Inferior parietal cortex (tissue), 1 donor: Measurements from ENCODE around the gene ADGRB3.
A peak's percentile ranks its signal among the peaks of the same experiment; 100 is the strongest.

Experiments
- DNase-seq: peaks from one replicate; pipeline ENCODE4 v3.0.0-alpha.2; 2016; ENCODE audit errors: extremely low spot score

The ADGRB3 gene

DNA sequence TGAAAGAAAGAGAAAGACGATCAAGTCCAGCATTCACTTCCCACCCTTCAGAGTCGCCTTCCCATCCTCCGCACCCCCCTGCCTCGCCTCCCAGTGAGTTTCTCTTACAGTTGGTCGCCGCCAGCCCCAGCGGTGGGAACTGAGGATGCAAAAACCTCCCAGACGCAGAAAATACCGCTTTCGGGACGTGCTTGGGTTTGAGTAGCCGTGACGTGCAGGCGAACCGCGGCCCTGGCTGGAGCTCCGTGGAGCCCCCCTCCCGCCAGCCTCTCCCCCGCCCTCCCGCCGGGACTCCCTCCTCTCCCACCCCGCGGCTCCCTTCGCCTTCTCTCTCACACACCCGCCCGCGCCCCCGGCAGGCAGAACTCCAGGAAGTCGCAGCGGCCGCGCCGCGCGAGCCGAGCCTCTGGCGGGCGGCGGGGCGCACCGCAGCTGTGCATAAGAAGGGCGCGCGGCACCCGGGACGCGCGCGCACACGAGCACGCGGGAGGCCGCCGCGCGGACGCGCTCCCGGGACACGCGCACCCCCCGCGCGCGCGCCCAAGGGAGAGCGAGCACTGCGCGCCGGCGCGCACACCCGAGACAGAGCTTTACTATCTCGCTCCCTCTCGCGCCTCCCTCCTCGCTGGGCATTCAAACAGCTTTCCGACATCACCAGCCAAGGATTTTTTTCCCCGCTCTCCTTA, at the start of gene ADGRB3:
ADGRB3 (plus strand) TSS at position 557 of the 686 bp plus-strand sequence. CDS start 3,394 bp downstream, outside the sequence.
- peak; percentile 88 for DNase-seq

DNA sequence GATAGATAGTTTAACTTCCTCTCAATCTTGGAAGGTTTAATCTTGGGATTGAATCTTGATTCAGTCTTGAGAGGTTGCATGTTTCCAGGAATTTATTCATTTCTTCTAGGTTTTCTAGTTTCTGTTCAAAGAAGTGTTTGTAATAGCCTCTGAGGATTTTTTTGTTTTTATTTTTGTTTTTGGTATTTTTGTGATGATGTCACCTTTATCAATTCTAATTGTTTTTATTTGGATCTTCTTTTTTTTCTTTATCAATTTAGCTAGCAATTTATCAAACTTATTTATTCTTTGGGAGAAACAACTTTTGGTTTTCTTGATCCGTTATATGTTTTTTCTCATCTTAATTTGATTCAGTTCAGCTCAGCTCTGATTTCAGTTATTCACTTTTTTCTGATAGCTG, 41.5 kb upstream of the ADGRB3 start:
- no peak for DNase-seq

DNA sequence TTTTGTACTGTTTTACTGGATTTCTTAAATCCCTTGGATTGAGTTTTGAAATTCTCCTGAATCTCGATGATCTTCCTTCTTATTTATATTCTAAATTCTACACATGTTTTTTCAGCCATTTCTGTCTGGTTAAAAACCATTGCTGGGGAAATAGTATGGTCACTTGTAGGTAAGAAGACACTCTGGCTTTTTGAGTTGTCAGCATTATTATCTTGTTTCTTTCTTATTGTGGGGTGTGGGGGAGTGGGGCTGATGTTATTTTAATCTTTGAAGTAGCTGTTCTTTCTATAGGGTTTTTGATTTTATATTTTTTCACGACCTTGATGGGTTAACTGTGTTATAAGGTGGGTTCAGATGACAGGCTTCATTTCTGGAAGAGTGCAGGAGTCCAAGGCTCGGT, 37.4 kb upstream of the ADGRB3 start:
- no peak for DNase-seq

DNA sequence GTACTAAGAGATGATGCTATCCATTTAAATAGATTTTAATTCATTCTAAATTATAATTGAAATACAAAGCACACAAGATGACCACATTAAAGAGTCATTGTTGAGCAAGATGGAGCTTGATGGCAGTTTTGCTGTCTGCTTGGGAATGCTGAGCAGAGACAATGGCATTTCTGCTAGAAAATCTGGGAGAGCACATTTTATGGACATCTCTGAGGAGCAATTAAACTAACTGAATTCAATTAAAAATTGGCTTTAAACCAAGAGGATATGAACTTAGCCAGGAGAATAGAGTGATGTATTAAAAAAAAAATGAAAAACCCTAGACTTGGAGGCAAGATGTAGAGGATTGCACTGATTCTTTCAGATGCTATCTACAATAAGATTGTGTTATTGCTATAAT, 19.1 kb upstream of the ADGRB3 start:
- DNase-seq = no peak

DNA sequence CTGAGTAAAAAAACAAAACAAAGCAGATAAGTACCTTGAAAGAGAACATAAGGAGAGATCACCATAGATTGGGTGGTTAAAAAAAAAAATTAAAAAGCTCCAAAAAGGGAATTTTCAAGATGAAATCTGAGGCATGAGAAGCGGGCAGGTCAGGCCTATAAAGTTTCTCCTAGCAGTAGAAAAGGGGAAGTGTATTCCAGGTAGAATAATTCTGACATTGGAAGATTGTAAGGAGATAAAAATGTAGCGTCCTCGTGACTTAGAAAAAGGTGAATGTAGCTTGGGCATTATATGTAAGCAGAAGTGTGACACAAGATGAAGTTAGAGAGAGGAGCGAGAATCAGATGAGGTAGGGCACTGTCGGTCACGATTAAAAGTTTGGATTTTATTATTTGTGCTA, 9.1 kb upstream of the ADGRB3 start:
- DNase-seq = no peak

DNA sequence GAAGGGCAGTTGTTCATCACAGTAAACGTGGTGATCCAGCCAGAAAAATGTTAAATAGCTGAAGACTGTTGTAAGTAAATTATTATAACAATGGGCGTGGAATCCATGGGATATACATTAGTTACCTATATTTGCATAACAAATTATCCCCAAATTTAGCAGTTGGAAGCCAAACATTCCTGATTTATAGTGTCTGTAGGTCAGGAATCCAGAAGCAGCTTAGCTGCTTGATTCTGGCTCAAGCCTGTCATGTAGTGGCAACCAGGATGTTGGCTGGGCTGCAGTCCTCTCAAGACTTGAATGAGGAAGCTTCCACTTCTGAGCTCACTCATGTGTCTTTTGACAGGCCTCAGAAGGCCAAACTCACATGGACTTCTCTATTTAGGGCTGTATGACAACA, 6.9 kb upstream of the ADGRB3 start:
- DNase-seq = no peak

DNA sequence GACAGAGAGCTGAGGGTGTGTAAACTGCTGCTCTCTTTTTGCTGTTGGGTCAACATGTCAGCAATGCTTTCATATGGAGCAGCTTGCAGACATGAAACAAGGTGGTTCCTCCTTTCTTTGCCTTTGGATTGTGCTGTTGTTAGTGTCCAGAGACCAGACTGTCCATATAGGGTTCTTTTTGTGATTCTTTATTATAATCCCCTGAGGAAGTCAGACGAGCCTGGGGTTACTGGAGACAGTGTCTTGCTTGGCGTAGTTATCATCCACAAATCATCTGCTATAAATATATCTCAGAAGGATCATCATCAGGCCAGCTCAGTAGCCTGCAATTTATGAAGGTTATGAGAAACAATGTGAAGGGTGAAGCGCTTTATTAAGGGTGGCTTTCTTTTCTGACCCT, 2.3 kb upstream of the ADGRB3 start:
- peak; percentile 43 for DNase-seq

DNA sequence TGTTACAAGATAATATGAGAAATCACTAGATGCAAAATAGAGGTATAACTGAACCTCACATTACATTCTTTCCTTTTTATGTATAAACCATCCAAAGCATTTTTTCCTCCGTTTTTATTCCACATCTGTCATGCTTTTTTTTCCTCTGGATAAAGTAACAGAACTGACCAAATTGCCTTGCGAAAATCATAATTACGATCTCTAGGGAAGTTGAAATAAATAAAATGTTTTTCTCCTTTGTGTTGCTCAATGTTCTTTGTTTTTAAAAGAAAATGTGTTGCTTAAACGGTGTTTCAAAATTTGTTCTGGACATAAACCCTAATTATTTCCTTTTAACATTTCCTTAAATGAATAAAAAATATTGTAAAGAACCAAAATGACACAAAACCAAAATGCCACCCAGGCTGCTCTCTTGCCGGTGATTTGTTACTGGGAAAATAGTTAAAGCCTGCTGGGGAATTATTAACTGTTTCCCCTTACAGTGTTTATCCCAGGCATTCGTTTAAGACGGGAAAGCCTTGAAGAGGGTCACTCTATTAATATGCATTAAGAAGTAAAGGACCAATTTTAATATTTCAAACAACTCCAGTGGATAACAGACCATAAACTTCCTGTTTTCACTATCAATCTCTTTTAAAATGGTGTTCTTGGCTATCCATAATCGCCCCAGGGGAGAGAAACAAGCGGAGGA, 1.7 kb upstream of the ADGRB3 start:
- peak; percentile 48 for DNase-seq

DNA sequence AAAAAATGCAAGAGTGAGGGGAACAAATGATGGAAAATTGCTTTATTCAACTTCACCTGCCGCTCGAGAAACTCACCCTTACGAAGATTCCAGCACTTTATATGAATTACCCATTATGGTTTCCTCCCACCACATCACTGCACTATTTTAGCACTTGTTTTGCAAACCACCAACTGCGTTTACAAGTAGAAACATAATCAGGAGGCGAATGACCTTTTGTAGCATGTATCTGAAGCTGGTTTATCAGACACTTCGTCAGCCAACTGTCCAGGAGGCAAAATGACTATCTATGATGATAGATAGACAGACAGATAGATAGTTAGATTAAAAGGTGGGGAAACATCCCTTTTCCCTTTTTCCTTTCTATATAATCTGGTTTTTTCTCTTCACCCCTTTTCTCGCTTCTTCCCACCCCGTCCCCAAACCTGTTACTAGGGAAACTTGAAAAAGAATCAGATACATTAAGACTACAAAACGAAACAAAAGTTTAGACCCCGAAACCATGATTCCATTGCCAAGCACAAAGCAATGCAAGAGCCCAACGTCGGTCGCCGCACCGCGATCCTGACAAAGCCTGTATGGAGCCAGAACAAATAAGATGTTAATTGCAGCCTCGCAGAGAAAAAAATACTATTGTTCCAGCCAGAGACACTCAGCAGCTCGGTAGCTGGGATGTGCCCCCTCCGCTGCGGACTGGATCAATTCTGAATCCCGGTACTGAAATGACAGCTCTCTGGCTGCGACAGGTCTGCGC, 933 bp upstream of the ADGRB3 start:
- peak; percentile 70 for DNase-seq

DNA sequence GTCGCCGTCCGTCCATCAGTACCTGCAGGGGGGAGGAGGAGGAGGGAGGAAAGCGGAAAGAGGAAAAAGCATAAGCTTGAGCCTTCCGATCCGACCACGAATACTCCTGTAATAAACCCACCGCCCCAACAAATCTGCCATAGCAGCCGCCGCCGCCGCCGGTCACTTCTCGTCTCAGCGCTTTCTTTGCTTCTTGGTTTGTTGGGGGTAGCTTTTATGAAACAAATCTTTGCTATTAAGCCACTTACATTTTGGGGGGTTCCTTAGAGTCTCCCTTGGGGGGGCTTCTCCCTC, 277 bp downstream of the ADGRB3 start:
- DNase-seq = no peak

DNA sequence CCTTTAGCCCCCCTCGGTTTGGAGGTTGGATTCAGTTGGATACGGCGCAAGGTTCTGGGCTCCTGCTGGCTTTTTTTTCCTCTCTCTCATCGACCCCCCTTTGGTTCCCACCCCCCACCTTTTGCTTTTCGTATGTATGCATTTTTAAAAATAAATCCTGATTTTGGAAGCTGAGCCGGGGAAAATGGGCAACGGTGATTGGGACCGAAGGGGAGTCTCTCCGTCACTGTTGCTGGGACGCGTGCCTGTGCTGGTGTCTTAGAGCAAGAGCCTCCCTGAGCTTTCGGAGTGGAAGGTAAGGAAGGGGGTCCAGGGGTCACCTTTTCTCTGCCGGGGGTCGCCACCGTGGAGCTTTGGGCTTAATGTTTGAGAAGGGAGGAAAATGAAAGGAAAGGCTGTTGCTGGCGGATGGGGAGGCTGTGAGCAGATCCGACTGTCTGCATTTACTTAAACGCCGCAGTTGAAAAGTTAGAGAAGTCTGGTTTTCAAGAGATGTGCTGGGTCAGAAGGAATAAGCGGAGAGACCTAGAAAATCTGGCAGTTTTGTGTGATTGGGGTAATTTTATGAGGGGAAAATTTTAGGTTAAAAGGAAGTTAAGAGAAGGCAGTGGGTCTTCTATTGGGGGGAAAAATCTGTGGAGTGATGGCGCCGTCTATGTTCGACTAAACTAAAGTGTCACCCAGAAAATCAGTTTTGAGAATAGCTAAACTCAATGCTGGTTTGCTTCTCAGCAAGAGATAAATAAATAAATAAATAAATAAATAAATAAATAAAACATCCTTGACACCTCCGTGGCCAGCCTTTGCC, 828 bp downstream of the ADGRB3 start:
- peak; percentile 72 for DNase-seq

DNA sequence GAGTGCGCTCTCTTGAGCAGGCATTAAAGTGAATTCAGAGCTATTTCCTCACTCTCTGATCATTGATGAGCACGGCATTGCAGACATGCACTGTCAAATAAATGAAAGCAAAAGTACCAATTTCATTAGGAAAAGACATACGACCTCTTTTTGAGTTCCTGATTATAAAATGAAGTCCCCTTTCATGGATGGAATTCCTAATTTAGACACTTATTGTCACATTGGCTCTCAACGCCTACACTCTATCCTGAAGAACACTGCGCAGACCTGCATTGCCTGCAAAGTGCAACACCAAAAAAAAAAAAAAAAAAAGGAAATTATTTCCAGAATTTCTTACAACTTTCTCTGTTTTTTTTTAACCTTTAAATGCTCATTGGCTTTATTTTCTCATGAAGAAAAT, 1.6 kb downstream of the ADGRB3 start:
- peak; percentile 75 for DNase-seq

DNA sequence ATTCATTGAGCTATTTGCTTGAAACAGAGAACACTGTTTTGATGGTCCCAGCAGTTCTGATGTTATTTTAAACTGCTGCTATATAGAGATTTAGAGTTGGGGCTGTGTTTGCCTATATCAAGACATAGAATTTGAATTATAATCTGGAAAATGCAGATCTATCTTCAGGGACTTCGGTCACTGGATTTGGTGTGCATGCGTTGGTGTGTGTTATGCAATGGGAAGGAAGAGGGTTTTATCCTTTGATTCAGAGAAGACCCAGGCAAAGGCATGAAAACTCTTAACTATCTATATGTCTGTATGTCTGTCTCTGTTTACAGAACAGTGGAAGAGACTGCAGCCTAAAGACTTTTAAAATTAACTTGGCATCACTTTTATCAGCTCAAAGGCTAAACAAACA, 2.0 kb downstream of the ADGRB3 start:
- no peak for DNase-seq

DNA sequence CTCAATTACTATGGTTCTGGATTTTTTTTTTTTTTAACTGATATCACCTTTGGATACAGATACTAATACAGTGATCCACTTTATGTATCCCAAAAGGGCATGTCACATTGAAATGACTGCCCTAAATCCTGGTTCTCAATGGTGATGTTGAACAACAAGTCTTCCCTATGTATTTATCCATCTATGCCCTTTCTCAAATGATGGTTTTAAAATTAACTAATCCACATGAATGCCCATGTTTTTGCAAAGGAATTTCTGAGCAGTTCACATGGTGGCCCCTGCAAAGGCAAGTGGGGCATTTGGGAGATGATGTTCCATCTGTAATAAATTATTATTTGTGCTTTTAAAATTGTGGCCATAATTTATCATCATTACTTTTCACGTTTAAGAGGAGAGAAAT, 2.7 kb downstream of the ADGRB3 start:
- DNase-seq = no peak

DNA sequence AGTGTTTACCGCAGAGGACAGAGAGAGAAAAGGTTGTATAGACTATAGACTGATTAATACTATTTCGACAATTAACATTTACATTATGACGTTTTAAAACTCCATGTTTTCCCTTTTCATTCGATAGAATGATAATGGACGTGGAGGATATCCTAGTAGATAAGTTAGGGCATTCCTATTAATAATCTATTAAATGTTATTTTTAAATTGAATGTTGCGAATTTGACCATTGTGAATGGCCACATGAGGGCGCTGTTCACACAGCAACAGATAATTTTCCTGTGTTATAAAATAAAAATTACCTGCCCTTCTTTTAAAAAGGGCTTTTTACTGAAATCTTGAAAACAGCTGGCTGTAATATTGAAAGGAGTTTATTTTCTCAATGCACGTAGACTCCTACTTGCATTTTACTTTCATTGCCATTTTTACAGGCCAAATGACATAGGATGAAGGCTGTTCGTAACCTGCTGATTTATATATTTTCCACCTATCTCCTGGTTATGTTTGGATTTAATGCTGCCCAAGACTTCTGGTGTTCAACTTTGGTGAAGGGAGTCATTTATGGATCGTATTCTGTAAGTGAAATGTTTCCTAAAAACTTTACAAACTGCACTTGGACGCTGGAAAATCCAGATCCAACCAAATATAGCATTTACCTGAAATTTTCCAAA, 3.3 kb downstream of the ADGRB3 start:
- DNase-seq = peak; percentile 88

DNA sequence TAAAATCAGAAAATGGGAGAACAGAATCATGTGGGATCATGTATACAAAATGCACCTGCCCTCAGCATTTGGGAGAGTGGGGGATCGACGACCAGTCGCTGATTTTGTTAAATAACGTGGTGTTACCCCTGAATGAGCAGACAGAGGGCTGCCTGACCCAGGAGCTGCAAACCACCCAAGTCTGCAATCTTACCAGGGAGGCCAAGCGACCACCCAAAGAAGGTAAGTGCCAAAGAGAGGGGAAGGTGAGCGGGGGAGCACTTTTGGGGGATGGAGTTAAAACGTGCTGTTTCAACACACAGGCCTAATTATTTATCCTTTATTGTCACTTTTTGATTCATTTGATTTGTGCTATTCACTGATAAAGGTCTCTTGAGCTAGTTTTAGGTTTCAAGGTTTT, 4.1 kb downstream of the ADGRB3 start:
- no peak for DNase-seq

DNA sequence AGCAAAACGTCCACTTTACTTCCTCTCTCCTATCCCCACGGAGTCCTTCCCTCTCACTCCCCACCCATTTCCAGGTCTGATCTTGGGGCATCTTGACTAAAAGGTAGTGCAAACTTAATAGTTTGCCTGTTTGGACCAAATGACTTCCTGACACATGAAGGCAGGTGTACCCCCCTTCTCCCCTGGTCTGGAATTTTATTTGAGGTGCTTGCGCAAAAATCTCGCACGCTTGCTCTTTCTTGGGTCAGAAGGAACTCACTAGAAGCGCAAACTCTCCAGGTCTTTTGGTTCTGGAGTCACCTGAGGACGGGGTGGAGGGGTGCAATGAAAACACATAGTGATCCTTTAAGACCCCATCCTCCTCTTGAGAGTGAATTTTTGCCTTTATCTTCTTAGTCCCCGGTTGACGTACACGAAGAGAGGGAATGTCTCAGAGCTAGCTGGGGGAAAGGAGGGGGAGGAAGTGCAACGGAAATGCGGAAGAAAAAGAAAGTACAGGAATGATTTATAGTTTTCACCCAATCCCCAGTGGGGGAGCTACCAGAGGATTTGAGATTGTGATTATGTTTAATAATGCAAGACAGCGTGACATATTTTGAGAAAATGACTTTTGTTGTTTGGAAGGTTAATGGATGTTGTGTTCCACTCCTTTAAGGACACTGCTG, 4.9 kb downstream of the ADGRB3 start:
- DNase-seq = peak; percentile 65

DNA sequence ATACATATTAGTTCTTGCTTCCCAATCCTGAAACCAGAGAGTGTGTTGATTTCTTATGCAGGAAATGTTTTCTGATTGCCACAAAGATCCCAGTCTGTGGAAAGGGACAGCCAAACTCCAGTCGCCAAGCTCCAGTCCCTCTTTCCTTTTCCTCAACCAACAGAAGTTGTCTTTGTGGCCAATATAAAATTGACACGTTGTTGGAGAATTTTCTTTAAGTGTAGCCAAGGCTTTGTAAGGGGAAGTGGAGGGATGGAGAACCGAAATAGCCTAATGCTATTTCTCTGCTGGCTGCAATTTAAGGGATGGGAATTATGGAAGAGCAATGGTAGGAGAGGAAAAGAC, 5.4 kb downstream of the ADGRB3 start:
- DNase-seq = peak; percentile 67

DNA sequence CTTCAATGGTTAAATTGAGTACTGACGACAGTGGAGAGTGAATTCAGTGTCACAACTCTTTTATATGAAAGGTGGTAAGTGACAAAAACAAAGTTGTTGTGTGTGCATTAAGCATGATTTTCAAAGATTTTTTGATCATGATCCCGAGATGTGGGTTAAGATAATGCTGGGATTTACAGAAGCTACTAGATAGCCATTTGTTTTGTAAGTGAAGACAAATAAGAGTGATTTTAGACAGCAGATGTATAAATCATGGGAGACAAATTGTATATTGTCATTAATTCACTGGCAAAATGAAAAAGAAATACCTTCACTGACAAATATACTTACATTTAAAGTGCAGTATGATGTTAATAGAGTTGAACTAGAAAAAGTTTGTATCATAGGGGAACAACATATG, 6.1 kb downstream of the ADGRB3 start:
- peak; percentile 55 for DNase-seq

DNA sequence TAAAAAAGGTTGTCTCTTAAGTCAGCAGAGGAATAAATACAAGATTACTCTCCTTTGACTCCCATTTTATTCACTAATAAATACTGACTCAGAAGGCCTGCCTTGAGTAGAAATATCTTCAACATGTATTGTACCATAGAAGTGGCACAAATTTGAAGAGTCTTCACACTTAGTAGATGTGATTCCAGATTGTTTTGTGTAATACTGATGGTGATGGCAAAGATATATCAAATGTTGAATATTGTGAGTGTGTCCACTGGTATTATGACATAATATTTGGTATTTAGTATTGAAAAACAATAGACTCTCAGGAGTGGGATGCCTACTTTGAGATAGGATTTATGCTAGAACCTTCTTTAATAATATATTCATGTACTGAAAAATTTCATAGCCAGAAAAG, 7.0 kb downstream of the ADGRB3 start:
- peak; percentile 47 for DNase-seq

DNA sequence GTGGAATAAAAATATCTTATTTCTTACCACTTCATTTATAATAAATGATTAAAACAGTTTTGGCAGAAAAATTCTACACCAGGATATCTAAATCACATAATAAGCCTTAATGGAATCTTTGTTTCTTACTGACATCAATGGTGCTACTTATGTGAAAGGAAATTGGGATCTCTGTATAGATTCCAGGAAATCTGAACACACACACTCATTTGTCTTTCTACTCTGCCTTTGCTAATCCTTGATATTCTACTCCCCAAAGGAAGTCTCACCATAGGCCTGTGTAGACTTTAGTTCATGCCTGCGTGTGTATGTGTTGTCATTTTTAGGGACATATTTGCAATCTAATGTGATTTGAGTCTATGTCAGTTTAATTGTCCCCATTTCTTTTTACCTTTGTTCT, 7.9 kb downstream of the ADGRB3 start:
- DNase-seq = peak; percentile 49
